Renal cortex interstitium (tissue), 11 donors: ENCODE measurements around the gene ULK4. TPM values are rescaled to one million over a fixed set of nuclear protein-coding genes. Genes with fewer than 3 reads are reported as not detected.
A peak's percentile ranks its signal among the peaks of the same experiment; 100 is the strongest.

Experiments
- DNase-seq, 11 donors: peaks; one replicate each; pipeline ENCODE4 v3.0.0-alpha.2; 2013; ENCODE audit warnings: low read depth in 9 of 11, low spot score in 4 of 11; ENCODE audit errors: extremely low read depth in 1 of 11
- polyA plus RNA-seq, 3 donors: library from polyadenylated mRNA; unstranded; fragments of 120-200 nt; gene quantifications; one replicate each; pipeline ENCODE4 v1.2.1, GENCODE V29; 2013; ENCODE audit not compliant: insufficient read length in 3 of 3

ULK4 gene
- polyA plus RNA-seq, 3 donors: 4.1 to 6.1 (median 5.5) TPM

DNA sequence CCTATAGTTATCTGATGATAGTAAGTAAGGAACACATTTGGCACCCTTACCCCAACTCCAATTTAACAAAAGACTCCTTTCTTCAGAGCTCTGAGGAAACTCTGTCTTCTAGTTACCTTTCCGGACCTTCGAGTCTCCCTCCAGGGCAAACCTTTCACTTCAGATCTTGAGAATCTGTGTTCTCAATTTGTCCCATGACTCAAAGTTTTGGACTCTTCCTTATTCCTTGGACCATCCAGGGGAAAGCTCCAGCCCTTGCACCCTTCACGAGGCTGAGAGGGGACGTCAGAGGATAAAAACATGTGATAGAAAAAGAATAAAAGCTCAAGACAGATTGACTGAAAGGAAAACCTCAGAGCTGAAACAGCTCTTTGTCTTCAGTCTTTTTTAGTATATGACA is 685.7 kb downstream of the ULK4 start:
- DNase-seq: no peak

DNA sequence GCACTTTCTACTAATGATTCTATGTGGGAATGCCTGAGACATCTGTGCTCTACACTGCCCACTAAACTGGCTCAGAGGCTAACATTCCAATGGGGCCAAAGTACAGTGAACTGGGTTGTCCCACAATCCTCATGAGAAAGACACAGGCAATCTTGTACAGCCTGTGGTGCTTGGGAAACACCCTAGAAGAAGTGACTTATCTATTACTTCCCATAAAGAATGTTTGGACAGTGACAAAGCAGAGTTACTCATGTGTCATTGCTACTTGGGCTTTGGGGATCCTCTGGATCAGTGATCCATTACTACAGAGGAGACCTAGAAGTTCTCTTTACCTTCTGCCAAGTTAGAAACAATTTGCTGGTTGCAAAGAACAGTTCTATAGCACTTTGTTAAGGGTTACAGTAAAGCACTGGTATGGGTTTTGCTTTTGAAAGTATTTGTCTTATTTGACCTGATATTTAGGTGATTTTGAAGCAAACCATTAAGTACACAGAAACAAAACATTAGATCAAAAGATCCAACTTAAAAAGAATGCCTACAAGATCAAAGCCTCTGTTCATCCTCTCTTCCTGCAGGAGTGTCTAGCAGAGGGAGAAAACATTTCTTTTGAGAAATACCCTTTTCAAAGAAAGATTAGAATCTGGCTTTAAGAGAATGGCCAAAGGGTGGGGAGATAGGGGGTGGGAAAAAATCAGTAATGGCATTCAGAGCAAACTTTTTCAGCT is 686.8 kb downstream of the ULK4 start:
- DNase-seq: no peak

DNA sequence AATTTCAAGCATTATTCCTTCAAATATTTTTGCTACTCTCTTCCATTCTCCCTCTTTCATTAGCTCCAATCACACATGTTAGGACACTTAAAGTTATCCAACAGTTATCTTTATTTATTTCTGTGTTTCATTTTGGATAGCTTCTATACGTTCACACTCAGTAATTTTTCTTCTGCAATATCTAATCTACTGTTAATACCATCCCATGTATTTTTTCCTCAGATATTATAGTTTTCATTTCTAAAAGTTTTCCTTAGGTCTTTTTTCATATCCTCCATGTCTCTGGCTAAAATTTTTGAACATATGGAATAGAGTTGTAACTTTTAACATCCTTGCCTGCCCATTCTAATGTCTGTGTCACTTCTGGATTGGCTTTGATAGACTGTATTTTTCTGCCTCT is 689.2 kb downstream of the ULK4 start:
- DNase-seq: no peak

DNA sequence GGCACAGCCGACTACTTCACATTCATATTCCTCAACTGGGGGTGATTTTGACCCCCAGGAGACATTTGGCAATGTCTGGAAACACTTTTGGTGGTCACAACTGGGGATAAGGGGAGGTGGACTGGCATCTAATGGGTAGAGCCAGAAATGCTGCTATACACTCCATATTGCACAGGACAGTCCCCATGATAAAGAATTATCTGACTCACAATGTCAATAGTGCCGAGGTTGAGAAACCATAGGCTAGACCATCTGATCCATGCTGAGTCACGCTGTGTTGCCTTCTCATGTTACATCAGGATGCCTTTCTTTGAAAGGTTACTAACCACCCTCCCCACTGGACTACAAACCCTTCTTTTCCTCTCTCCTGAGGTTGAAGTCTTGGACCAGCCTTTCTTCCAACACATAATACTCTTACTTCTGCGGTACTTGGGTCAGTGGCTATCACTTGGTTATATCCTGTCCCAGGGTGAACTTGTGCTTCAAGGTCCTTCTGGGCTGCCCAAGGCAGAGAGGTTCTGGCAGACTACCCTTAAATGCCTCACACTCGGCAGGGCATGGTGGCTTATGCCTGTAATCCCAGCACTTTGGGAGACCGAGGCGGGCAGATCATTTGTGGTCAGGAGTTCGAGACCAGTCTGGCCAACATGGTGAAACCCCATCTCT is 693.8 kb downstream of the ULK4 start:
- DNase-seq: no peak

DNA sequence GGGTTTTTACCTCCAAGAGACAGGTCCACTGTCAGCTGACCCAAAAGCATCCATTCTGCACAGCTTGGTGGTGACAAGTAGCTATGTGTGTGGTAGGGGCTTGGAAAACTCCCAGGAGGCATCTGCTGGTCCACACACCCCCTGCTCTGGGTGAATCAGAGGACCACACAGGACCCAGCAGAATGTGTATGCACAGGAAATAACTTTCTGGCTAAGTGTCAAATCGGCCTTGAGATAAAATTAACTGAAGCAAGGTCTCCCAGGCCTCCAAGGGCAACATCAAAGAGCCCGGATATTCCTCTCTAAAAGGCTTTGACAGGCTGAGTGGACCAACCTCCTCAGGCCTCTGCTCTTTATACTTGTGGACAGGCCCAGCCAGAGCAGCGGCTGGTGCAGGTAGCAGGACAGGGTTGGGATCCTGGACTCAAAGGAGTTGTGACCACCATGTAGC is 696.1 kb downstream of the ULK4 start:
- DNase-seq: no peak

DNA sequence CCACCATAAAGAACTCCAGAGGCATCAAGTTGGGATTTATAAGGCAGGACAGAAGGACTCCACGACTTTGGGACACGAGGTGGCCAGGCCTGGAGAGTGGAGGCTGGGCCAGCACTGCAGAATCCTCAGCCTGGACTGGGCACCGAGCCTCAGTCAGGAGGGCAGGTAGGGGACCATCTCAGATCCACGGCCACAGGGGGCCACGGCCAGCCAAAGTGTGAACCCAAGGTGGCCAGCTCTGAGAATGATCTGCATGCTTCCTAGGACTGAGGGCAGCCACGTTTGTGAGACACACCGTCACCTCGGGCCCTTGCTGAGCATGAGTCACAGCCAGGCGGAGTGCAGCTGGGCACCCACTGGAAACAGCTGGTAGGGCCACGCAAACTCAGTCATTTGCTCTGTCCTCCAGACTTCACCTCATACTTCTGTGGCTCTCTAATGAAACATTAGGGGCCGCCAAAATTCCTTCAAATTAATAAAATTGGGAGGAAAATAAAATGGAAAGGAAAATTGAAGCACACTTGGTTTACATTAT is 696.8 kb downstream of the ULK4 start:
- no peak for DNase-seq

DNA sequence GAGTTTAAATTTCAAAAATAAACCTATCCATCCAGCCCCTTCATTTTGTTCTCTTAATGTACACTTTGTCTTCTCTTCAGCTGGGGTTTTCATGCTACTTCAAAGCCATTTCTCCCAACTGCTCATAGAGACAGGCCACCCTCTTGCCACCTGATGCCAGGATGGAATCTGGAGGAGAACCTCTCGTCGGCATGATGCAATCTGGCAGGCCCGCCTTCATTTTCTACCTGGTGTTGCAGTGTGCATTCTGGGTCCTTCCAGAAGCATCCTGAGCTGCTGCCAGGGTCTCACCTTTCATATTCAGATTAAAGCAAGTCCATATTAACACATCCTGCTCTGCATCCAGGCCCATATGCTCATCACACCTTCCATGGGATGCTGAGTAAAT is 701.8 kb downstream of the ULK4 start:
- no peak for DNase-seq

DNA sequence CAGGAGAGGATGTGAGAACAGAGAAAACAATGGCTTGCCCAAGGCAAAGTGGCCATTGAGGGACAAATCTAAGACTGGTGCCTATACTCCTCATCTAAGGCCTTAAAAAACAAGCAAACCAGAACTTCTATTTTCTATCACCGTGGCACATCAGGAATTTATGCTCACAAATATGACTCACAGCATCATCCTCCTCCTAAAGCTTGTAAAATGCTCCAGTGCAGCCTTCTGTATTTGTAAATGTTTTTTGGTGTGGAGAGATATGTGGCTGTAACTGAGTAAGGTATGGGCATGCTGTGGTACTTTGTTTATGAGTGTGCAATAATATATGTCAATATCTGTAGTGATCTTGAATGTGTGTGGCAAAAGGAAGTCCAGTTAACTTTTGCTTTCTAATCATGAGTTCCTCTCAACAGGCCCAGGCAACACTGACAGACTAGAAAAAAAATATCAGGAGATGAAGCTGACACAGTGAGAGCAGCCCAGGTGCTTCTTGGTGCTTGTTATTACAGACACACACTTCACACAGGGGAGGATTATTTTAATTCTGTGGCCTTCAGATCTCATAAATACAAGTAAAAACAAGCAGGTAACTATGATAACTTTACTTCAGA is 702.3 kb downstream of the ULK4 start:
- DNase-seq: no peak

DNA sequence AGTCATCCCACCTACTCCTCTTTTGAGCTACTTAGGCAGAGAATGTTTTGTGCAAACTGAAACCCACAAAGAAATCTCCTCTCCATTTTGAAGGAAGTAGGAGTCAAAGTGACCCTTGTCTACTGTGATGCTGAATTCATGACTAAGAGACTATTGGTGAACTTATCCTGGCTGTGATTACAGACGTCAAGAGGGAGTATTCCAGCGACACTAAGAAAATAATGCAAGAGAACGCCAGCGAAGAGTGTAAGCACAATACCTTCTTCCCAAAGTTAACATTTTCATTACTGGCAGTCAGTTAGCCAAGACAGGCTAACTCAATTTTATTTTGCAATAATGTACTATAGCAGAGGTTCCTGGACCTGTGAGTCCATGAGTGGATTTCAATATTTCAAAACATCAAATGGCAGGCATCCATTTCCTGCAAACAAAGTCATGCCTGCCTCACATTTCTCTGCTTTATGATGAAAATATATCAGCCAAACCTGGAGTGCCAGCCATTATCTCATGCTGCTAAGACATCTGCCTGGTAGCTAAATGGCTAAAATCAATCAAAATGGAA is 703.6 kb downstream of the ULK4 start:
- DNase-seq: no peak

DNA sequence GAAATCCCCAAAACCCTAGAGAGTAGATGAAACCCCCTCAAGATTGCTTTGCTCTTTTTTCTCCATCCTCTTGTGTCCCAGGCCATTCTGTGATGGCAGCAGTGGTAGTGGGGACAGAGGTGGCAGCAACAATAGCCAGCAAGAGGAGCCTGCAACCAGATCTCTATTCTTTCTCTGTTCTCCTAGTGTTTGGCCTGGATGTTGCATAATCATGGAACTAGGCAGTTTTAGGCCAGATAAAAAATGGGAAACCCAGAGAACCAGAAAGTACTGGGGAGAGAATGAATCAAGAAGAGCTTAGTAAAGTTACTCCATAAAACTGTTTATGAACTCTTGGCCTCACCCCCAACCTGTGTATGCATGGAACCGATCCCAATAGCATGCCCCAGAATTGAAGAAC is 710.3 kb downstream of the ULK4 start:
- DNase-seq: no peak

DNA sequence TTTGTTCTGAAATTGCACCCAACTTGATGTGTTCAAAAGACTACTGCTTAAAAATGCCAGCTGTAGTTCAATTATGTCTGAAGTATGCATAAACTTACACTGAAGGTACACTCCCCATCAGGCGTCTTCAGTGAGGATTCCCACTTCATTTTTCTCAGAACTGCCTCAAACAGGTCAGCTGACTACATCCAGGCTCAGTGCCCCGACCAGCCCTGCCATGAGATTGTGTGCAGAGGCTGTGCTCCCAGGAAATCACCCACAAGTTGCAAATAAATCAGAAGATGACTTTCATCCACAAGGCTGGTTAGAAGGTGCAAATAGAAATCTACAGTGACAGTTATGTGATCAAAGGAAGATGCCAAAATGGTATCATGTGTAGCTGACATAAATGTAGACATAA is 711.1 kb downstream of the ULK4 start:
- no peak for DNase-seq

DNA sequence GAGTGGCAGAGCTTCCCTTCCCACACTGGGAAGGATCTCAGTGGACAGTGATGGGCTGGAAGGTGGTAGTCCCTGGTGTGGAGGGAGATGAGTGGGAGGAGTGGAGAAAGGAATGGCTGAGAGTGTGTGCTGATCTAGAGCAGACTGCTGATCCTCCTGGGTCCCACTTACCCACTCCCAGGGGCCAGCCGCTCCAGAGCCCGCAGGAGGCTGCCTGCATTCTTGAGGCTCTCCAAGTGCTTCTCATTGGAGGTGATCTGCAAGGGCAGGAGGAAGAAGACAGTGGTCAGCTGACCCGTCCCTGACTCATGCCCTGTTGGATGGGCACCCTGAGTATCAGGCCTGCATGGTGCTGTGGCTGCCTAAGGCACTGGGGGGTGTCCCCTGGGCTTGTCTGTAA is 712.6 kb downstream of the ULK4 start:
- no peak for DNase-seq

DNA sequence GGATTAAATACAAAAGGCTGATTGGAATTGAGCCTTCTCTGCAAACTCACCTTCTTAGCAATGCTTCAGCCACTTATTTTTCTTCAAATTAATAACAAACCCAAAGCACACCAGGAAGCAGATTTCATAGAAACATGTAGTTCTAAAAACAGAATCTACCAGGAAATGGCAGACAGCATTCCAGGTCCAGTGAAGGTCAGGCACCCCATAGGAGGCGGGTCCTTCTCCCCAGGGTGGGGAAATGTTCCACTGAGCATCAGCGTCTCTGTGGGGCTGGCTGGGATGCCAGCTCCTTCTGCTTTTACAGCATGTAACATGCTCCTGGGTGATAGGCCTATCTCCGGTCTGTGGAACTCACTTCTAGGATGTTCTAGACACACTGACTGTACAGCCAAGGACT is 713.4 kb downstream of the ULK4 start:
- no peak for DNase-seq

DNA sequence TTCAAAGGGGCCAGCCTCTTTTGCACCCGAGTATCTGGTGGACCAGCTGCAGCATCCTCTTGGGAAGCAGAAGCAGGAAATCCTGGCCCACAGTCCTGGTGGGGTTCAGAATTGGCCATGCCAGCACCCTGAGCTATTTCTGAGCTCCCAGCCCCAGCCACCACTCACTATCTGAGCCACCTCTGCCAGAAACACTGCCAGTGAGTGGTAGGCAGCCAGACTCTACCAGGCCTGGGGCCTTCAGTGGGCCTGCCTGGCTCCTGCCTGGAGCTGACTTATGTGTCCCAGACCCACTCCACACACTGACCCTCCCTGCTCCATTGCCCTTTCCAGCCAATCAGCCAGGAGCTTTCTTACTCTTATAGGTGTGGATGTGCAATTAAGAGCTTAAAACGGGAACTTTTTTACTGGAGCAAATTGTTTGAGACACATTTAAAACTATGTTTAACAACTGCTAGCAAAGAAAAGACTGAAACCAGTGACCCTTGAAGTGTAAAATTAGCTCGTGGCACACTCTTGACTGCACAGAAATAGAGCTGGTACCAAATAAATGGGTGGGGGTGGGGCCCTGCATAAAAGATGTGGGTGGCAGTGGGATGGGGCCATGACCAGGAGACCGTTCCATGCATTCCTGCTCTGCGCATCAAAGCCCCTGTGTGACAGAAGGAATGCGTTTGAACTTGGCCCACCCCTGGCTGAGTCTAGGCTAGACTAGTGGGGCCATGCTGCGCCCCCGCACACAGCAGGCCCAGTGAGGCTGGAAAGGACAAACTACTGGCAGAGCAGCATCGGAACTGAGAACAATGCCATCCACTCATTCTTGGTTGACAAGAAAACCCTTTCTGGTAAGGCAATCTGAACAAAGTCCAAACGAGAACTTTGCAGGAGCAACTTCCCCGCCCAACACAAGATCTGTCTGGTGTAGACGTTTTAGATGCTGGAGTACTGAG is 714.6 kb downstream of the ULK4 start:
- peak in 1 of 11 donors; percentile 18 for DNase-seq

DNA sequence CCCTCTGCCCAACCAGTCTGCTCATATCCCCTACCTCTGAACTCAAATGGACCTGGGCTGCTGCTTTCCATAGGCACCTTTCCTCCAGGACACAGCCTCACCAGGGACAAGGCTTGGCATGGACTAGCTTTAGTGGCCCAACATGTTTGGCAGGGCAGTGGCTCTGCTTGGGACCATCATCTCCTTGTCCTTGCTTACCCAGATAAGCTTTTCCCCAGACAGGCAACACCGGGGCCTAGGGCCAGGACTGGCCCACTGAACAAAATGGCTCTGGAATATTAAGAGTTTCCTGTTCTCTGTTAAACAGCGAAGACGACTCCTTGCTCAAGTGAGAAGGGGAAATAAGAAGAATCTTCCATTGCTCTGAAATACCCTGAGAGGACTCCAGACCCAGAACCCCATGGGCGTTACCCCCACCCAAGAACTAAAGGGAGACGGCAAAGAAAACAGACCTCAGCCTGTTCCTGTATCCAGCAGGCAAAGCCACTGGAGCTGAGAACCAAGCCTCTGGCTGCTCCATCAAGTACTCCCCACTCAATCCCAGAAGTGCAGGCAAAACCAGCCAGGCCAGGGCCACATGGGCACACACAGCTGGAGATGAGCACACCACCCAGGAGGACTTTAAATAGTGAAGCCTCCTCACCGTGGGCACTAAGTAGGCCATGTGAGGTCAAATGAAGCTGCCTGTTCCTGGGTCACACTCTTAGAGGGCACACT is 717.1 kb downstream of the ULK4 start:
- DNase-seq: no peak

DNA sequence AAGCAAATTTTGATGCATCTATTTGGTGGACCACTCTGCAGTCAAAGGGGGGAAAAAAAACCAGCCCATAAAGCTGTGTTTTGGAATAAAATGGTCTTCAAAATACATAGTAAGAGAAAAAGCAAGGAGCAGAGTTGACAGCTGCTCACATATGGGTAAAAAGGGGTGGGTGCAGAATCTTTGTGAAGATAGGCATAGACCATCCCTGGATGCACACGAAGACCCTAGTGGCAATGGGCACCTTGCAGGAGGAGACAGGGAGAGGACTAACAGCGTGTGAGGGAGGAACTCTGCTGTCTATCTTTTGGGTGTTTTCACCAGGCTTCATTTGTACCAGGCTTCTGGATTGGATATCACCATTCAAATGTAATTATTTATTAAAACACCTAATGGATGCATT is 718.7 kb downstream of the ULK4 start:
- DNase-seq: no peak

DNA sequence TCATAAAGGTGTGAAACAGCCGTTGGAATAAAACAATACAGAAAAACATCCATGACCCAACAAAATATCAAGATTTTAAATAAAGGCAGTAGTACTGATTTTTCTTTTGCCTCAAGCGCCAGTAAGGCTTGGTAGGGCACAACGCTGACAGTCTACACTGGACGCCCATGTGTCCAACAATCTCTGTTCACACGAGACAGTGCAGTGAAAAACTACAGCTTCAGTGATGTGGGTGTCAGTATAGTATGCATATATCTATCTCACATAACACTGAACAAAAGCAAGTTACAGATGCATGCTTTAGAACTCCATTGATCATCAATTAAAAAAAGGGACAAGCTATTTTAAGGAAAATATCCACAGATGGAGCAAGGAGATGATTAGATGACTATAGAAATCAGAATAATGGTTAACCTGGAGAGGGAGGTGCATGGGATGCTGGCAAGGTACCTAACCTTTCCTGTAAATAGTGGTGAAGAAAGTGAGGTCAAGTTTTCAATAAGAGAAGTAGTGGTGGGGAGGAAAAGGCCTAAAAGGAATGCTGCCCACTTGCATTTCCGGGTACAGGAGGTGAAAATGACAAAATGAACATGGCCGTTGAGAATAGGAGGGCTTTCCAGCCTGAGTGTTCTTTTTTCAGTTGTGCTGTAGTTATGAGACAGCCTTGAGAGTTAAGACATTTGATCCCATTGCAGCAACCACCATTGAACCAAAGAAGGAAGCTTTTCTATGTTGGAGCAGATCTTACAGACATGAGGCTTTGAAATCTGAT is 719.9 kb downstream of the ULK4 start:
- DNase-seq: no peak

DNA sequence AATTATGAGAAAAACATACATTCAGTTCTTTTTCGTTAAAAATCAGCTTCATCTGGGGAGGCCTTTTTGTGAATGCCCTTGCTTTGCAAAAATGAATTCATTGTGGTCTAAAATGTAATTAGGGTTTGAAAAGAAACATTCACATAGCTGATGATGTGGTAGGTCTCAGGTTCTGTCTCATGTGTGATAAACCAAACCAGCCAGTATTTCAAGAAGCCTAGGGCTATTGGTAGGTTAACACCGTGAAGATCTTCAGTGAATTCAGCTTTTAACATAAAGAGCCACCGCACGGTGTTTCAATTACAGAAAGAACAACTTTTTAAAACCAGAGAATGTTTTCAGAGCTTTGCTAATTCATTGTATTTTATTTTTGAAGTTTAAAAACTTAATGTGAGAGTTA is 720.7 kb downstream of the ULK4 start:
- no peak for DNase-seq
